ENCODE data around the gene AGXT2.
A peak's percentile ranks its signal among the peaks of the same experiment; 100 is the strongest.
"Not testable (repeated sequence)": the region's sequence is repeated elsewhere in the genome, so short reads cannot be mapped to it uniquely, and the experiment has no call there.

AGXT2 gene

DNA sequence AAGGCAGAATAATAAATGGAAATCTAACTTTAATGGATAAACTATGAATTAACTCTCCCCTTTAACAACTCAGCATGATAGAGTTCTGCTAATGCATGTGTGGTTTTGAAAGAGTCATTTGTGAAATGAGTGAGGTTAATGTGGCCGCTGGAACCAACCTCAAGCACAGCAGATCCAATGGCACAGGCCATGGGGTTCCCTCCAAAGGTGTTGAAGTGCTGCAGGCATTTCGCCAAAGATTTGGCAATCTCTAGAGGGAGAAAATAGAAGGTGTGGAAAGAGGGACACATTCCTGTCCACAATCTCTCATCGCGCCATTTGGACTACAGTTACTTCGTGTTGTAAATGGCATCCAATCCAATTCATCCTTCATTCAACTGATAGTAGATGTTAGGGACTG, 35.0 kb downstream of the AGXT2 start:
- no peak for DNase-seq

DNA sequence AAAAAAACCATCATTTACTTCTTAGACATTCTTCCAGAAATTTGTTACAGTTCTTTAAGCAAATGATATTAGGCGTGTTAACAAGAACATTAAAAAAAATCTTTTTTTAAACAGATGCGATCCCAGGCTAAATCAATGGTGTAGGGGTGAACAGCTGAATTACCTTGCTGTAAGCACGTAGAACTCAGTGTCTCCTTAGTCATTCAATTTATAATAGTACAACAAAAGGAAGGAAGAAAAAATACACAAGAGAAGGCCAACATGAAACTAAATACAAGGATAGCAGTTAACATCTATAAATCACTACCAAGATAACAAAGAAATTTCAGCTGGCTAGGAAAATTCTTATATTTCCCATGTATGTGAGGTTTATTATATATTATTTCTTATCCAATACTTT, 35.4 kb downstream of the AGXT2 start:
- DNase-seq: no peak

DNA sequence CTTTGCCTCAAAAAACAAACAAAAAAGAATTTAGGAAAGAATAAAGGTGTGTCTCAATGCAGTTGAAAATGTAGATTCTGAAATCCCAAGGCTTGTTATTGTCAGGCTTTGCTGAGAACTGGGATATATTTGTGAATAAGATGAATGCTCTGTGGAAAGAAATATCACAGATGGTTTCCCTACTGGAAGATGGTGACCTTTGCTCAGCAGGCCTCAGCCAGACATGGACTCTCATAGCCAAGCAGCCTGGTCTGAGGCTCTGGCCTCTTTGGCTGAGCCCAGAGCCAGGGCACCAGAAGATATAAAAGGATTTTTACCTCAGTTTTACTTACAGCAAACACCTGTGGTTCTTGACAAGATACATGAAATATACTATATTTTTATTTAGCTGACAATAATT, 37.1 kb downstream of the AGXT2 start:
- DNase-seq: no peak

DNA sequence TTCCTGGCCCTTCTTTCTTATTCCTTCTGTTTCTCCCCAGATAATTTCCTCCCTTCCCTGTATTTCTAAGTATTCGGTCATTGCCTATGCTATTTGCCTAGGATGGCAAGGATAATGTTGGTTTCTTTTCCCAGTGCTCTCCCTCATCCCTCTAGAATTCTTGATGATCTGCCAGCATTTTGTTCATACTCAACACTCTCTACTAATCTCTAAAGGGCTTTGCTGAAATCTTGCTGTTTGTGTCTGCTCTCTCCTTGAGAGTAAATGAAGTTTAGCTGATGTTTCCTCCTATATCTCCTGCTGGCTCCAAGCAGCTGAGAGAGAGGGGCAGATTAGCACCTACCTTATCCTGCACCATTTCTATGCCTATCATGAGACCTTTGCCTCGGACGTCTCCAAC, 38.1 kb downstream of the AGXT2 start:
- DNase-seq: no peak

DNA sequence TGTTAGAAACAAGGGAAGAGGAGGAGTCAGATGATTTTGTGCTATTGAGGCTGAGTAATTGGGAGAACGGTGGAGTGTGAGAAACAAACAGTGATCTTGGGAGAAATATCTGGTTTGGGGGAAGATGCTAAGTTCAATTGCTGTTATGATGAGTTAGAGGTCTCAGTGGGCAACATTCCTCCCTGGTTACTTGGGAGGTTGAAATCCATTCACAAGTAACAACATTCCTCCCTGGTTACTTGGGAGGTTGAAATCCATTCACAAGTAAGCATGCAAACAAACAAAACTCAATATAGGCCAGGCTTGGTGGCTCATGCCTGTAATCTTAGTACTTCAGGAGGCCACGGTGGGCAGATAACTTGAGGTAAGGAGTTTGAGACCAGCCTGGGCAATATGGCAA, 38.7 kb downstream of the AGXT2 start:
- DNase-seq: no peak

DNA sequence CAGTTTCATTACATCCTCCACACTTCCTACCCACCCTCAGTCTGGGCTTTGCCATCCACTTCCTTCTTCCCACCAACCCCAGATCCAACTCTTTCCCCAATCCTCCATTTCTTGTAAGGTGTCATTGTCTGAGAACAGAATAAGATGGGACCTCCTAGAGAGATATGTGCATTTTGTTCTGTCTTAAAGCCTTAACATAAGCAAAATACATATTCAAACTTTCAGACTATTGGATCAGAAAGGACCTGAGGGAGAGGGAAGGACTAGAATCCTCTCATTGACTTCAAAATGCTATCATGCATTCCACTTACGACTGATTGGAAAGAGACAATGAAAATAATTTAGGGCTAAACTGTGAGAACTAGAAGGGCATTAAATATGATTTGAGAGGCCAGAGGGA, 43.0 kb downstream of the AGXT2 start:
- no peak for DNase-seq

DNA sequence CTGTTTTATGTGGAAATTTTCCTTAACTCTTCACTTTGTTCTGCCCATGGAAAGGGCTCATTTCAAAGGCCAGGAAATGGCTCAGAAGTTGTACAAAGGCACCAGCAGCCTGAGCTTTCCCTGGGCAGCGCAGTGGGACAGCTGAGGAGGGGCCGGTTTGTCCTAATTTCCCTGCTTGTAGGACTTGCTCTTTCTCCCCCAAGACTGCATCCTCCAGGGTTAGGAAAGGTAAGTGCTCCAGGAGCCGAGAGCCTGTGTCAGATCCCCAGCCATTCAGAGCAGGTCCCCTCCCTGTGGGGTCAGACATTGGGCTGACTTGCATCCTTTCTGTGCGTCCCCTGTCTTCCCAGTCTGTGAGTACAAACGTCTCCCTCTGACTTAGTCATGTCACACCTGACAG, 43.5 kb downstream of the AGXT2 start:
- no peak for DNase-seq

DNA sequence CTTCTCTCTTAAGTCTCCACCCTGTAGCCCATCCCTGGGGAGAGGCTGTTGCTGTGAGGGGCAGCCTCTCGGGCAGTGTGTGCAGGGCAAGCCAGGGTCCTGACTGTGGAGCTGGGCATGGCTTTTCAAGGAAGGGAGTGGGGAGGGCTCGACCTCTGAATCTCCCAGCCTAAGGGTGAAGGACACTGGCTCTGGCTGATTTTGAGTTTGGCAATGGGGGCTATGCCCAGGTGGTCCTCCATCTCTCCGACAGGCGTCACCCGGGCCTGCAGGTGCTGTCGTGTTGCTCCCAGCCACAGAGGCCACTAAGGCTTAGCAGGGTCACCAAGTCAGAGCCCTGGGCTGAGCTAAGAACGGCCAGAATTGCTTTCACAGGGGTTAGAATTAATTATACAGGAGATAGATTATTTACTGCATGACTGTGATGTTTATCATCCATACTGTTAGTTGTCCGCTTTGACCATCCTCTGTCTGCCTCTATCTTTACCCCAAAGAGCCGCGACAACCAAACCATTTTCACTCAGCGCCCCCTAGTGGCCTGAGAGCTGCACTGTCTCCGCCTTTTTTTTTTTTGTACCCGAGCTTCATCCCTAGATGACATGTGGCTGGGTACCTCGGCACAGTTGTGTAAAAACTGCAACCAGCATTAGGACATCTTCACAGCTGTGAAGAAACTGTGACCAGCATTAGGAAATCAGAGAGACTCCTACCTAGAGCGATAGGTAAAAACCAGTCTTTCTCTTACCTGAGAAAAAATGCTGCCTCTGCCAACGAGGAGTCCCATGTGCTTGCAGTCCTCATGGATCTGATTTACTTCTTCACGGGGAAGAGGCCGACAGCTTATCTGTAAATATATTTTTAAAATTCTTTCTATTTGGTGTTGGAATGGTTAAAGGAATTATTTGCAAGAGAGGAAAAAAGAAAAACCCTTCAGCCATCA, 44.5 kb downstream of the AGXT2 start:
- peak; percentile 58 to 75 (median 70) for DNase-seq

DNA sequence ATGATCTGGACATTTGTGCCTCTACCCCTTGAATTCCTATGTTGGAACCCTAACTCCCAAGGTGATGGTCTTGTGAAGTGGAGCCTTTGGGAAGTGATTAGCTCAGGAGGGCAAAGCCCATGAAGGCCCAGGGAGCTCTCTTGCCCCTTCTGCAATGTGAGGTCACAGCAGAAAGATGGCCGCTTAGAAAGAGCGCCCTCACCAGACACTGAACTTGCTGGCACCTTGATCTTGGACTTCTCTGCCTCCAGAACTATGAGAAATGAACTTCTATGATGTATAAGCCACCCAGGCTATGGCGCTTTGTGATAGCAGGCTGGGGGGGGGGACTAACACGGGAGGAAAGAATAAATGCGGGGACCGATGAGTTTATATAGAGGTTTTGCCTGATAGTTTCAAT, 45.3 kb downstream of the AGXT2 start:
- DNase-seq: no peak

DNA sequence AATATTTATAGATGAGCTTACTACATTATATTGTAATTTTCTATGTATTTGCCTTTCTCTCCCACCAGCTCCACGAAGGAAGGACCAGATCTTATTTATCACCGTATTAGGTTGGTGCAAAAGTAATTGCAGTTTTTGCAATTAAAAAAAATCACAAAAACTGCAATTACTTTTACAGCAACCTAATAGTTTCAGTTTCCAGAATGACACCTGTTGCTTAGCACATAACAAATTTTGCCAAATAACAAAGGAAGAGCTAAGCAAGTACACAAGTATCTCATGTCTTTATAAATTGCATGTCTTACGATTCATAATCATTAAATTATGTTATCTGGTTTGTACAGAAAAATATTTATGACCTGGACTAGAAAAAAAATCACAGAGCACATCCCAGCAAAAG, 45.9 kb downstream of the AGXT2 start:
- no peak for DNase-seq

DNA sequence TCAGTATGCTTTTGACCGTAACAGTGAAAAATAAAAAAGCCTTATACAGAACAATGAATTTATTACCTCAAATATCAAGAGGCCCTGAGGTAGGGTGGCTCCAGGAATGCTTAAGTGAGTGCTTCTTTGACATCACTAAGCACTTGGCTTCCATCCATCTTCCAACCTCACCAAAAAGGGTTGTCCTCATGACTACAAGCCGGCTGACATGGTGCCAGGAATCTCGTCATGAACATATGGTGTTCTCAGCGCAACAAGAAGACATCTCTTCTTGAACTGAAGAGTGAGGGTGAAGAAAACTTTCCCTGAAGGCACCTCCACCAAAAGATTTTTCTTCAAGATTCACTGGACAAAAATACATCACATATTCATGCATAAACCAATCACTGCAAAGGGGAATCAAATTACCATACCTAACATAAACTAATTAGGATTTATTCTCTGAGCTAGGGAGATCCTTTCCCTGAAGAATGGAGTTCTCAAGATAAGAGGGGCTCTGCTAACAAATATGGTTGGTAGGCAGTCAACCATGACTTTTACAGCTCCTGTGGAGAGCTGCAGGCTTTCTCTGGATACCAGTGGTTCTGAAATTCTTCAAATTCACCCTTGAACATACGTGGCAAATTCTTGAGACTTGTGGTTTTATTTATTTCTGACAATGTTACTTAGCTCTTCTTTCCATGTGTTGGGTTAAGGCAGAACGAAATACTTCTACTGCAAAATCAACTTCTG, 49.5 kb downstream of the AGXT2 start:
- DNase-seq: no peak

DNA sequence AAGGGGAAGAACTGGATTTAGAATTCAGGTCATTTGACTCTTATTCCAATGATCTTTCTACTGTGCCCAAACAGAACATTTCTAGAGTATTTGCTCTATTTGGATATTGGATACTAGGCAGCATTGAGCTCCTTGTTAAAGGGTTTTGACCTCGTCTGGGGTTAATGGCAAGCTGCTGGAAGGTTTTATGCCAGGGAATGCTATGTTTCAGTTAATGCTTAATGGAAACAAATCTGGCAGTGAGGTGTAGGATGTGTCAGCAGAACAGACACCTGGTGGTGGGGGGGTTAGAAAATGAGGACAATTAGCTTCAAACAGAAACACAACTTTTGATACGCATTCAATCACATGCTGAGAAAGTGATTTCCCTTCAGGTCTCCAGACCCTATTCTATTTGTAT, 51.5 kb downstream of the AGXT2 start:
- DNase-seq: no peak

DNA sequence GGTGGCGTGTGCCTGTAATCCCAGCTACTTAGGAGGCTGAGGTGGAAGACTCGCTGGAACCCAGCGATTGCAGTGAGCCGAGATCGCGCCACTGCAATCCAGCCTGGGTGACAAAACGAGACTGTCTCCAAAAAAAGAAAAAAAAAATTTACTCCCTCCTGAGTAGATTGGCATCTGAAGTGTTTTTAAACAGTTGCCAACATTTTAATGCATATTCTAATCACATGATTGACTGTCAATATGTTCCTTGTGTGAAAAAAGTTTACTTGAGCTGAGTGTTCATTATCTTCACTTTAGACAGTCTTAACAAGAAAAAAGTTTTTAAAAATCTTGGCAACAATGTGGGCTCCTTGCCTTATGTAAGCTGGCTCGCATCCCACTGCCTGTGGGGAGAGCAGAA, 53.8 kb downstream of the AGXT2 start:
- no peak for DNase-seq

DNA sequence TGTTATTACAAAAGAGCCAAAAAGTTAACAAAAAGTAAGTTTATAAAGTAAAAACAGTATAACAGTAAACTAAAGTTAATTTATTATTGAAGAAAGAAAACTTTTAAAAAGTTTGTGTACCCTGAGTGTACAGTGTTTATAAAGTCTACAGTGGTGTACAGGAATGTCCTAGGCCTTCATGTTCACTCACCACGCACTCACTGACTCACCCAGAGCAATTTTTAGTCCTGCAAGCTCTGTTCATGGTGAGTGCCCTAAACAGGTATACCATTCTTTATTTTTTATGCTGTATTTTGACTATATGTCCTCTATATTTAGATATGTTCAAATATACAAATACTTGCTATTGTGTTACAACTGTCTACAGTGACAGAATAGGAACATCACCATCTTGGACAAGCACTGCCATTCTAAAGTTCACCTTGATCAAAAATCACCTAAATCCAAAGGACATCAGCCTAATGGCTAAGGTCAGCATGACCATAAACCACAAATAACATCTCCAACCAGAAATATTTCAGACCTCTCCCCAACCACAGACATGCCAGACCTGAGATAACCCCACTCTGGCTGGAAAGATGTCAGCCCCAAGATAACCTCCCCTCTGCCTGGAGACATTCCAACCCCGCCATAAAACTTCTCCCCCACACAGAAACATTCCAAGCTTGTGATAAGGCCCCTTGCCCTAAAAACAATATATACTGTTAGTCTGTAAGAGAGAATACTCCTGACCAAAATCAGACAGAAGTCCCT, 56.1 kb downstream of the AGXT2 start:
- DNase-seq: no peak

DNA sequence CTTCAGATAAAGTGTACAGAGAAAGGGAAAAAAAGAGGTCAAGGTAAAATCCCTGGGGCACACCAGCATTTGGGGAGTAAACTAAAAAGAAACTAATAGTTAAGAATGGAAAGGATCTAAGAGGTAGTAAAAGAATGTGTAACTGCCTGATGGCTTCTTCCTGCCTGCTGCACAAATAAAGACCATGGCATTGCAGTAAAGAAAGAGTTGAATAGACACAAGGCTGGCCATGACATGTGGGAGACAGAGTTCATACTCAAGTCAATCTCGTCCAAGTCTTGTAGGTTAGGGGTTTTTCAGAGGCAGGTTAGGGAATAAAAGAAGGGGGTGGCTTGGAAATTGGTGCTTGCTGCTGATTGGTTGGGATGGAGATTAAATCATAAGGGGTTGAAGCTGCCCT, 60.8 kb downstream of the AGXT2 start:
- DNase-seq: no peak

DNA sequence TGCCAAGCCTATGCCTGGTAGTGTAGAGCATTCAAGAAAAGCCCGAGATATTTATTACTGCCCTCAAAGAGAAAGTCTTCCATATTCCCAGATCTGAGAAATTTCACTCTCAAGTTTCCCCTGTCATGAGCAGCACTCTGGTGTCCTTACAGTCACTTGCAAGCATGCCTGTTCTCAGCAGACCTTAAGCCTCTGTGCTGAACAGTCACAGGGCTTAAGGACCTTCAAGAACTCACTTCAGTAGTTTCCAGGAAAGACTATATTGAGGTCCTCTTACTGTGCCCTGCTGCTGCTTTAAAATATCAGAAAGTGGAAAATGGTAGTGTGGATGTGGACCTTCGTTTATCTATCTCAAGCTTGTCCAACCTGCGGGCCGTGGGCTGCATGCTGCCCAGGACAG, 64.9 kb downstream of the AGXT2 start:
- DNase-seq: no peak

DNA sequence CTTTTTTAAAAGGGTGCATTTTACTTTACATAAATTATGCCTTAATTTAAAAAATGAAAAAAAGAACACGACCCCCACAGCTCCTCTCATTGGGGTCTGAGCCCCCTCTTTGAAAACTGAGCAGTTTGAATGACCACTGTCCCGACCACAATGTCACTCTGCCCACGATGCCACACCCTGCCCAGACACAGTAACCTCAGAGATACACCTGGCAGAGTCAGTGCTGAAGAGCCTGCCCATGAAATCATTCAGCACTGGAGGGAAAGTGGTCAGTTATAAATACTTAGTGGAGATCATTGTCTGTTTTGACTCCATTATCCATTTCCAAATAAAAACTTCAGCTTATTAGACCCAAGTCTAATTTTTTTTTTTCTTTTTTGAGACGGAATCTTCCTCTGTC, 69.1 kb downstream of the AGXT2 start:
- no peak for DNase-seq

DNA sequence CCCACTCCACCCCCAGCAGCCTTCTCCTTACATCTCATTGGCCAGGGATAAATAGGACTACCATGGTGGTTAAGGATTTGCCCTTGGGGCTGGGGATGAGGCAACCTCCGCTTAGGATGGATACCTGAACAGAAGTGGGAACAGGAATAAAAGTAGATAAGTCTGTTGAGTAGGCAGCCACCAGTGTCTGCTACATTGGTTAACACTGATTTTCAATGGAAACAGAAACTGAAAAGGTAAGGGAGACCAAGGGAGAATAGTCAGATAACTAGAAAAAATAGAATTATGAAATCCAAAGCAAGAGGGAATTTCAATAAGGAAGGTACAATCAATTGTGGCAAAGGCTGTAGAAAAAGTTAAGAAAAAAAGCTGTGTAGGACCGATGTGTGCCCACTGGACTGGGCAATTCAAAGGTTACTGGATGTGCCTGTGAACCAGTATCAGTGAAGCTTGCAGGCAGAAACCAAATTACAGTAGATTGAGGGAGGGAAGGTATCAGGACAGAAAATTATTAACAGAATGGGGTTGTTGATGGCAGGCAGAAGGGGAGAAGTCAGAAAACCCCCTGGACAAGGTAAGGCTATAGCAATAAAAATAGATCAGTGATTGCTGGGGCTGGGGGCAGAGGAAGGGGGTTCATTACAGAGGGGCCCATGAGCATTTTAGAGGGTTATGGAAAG, 69.7 kb downstream of the AGXT2 start:
- no peak for DNase-seq

DNA sequence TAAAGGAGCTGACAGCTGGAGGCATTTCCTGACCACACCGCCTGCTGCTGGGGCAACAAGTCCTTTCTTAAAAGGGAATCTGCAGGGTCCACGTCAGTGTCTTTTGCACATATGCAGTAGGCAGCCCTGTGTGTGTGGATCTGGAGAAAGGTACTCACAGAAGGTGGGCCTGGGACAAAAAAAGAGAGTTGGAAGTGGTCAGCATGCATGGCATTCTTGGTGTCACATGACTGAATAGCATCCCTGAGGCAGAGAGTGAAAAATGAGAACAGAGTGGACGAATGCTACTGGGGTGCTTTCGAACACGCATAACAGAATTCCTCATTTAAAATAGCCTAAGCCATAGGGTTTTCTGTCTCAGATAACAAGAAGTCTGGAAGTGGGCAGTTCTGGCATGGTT, 71.4 kb downstream of the AGXT2 start:
- no peak for DNase-seq

DNA sequence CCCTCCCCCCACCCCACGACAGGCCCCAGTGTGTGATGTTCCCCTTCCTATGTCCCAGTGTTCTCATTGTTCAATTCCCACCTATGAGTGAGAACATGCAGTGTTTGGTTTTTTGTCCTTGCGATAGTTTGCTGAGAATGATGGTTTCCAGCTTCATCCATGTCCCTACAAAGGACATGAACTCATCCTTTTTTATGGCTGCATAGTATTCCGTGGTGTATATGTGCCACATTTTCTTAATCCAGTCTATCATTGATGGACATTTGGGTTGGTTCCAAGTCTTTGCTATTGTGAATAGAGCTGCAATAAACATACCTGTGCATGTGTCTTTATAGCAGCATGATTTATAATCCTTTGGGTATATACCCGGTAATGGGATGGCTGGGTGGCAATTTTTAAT, 76.1 kb downstream of the AGXT2 start:
- not testable (repeated sequence) for DNase-seq

DNA sequence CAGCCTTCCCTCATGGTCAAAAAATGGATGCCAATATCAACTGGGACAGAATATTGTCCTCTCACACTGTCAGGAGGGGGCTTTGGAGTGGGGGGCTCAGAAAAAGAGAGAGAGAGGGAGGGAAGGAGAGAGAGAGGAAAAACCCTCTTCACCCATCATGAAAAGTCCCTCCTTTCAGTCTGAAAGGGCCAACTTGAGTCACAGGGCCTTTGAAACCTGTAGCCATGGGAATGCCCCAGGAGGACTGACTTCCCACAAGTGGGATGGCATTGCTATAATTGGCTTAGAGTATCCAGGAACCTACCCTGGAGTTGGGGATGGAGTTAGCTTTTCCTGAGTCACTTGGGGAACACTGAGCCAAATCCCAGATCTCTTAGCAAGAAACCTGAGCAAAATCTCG, 77.2 kb downstream of the AGXT2 start:
- no peak for DNase-seq

DNA sequence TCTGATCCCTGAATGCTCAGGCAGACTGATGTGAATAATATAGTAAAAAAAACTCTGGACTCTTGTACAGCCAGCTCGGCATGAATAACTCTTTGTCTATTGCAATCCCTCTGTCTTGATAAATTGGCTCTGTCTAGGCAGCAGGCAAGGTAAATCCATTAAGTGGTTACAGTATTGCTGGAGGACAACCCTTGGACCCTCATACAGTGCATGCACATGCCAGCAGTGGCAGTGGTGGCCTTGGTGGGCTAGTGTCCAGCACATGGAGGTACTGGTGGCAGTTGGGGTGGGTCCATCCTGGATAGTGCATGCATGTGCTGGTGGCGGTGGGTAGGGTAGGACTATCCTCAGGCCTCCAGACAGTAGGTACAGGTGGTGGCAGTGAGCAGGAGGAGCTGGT, 79.5 kb downstream of the AGXT2 start:
- no peak for DNase-seq

DNA sequence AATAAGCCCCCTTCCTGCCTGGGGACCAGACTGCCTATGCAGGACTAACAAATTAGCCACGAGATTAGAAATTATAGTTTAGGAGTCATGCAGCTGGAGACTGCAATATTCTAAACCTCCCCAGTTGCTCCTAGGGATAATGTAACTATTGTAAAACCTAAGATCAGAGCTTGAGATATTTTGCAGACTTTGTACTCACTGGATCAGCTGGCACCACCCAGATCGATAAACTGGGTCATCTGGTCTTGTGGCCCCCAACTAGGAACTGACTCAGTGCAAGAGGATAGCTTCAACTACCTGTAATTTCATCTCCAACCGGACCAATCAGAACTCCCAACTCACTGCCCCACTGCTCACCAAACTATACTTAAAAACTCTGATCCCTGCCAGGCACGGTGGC, 80.2 kb downstream of the AGXT2 start:
- no peak for DNase-seq

Measured in suppressor macrophage (primary cell).